GM12878 (cell line): Measurements from ENCODE around the gene CCDC9. TPM values are rescaled to one million over a fixed set of nuclear protein-coding genes. Genes with fewer than 3 reads are reported as not detected.

Experiments
- BHLHE40 ChIP-seq, 2 experiments: fragments of 450-650 bp in 1 of 2; IDR thresholded peaks; 2 replicates each; pipeline ENCODE4 v1.6.1; 2011 to 2017; ENCODE audit warnings: low read depth in 2 of 2, borderline replicate concordance in 1 of 2, improper control_type of control experiment in 1 of 2, low read length in 1 of 2, mild to moderate bottlenecking in 1 of 2
- BMI1 ChIP-seq: fragments of 450-650 bp; IDR thresholded peaks from 2 replicates; pipeline ENCODE4 v1.6.1; 2016; ENCODE audit warnings: mild to moderate bottlenecking, moderate library complexity, borderline replicate concordance
- CHD1 ChIP-seq: IDR thresholded peaks from 2 replicates; pipeline ENCODE4 v1.6.1; 2012; ENCODE audit warnings: low read depth, low read length, improper control_type of control experiment
- CREM ChIP-seq: IDR thresholded peaks from 2 replicates; pipeline ENCODE4 v1.6.1; 2014; ENCODE audit warnings: antibody characterized with exemption, low read depth
- DPF2 ChIP-seq: fragments of 450-650 bp; IDR thresholded peaks from 2 replicates; pipeline ENCODE4 v1.6.1; 2017; ENCODE audit warnings: mild to moderate bottlenecking
- GATAD2B ChIP-seq: fragments of 450-650 bp; conservative IDR thresholded peaks from 2 replicates; pipeline ENCODE4 v1.6.1; 2017; ENCODE audit warnings: low read depth, mild to moderate bottlenecking, moderate library complexity
- KDM1A ChIP-seq: fragments of 200-600 bp; sonication (generic); IDR thresholded peaks from 2 replicates; pipeline ENCODE4 v1.6.1; 2016; ENCODE audit warnings: borderline replicate concordance
- MTA2 ChIP-seq: fragments of 450-650 bp; IDR thresholded peaks from 2 replicates; pipeline ENCODE4 v1.6.1; 2016; ENCODE audit warnings: low read depth, mild to moderate bottlenecking, moderate library complexity
- NBN ChIP-seq: fragments of 450-650 bp; IDR thresholded peaks from 2 replicates; pipeline ENCODE4 v1.6.1; 2016
- NFYB ChIP-seq: IDR thresholded peaks from 2 replicates; pipeline ENCODE4 v1.6.1; 2011; ENCODE audit warnings: low read depth, mild to moderate bottlenecking, low read length, improper control_type of control experiment, moderate library complexity; ENCODE audit not compliant: insufficient read depth
- POLR2A ChIP-seq: IDR thresholded peaks from 2 replicates; pipeline ENCODE4 v1.6.1; 2011; ENCODE audit warnings: low read depth, mild to moderate bottlenecking, low read length
- POLR2AphosphoS2 ChIP-seq: IDR thresholded peaks from 2 replicates; pipeline ENCODE4 v1.6.1; 2011; ENCODE audit warnings: low read depth, mild to moderate bottlenecking, low read length, improper control_type of control experiment, moderate library complexity
- POLR2AphosphoS5 ChIP-seq: IDR thresholded peaks from 2 replicates; pipeline ENCODE4 v1.6.1; 2011; ENCODE audit warnings: mild to moderate bottlenecking, low read length, inconsistent platforms
- POU2F2 ChIP-seq: IDR thresholded peaks from 3 replicates; pipeline ENCODE4 v1.6.1; 2011; ENCODE audit warnings: low read depth, mild to moderate bottlenecking, low read length, borderline replicate concordance
- RAD51 ChIP-seq: fragments of 450-650 bp; IDR thresholded peaks from 2 replicates; pipeline ENCODE4 v1.6.1; 2016; ENCODE audit warnings: moderate library complexity, mild to moderate bottlenecking, inconsistent platforms
- REST ChIP-seq: IDR thresholded peaks from 2 replicates; pipeline ENCODE4 v1.6.1; 2012; ENCODE audit warnings: mild to moderate bottlenecking, low read depth, low read length
- SMAD5 ChIP-seq: IDR thresholded peaks from 2 replicates; pipeline ENCODE4 v1.6.1; 2016; ENCODE audit warnings: antibody characterized with exemption, low read depth
- SMARCA5 ChIP-seq: fragments of 450-650 bp; IDR thresholded peaks from 2 replicates; pipeline ENCODE4 v1.6.1; 2017; ENCODE audit warnings: mild to moderate bottlenecking
- TCF3 ChIP-seq: IDR thresholded peaks from 2 replicates; pipeline ENCODE4 v1.6.1; 2012; ENCODE audit warnings: low read depth, mild to moderate bottlenecking, low read length, borderline replicate concordance; ENCODE audit not compliant: insufficient read depth
- USF1 ChIP-seq: IDR thresholded peaks from 2 replicates; pipeline ENCODE4 v1.6.1; 2011; ENCODE audit warnings: borderline replicate concordance, low read depth, mild to moderate bottlenecking, moderate library complexity, mixed read lengths, low read length; ENCODE audit not compliant: insufficient read depth; ENCODE audit errors: extremely low read length
- ZNF207 ChIP-seq: fragments of 450-650 bp; IDR thresholded peaks from 2 replicates; pipeline ENCODE4 v1.6.1; 2014; ENCODE audit warnings: antibody characterized with exemption, mild to moderate bottlenecking, borderline replicate concordance
- ZNF687 ChIP-seq: fragments of 450-650 bp; IDR thresholded peaks from 2 replicates; pipeline ENCODE4 v1.6.1; 2017; ENCODE audit warnings: mild to moderate bottlenecking, moderate library complexity
- polyA plus RNA-seq, 11 experiments: library from polyadenylated mRNA; depleted of rRNA in 4 of 11; unstranded in 6 of 11; stranded (reverse) in 5 of 11; fragments of >200 nt; fragmentation: Nextera tagmentation in 4 of 11; fragmentation: Illumina TruSeq in 1 of 11; extraction: Ambion mirVana in 4 of 11; extraction: Trizol in 1 of 11; gene quantifications; 1 replicate in 1 of 11; 2 replicates in 10 of 11; pipeline versions ENCODE4 v1.2.1 to v1.2.3, GENCODE V29; 2011 to 2016; ENCODE audit warnings: inconsistent platforms in 2 of 11, missing spikeins in 2 of 11, low read depth in 1 of 11
- total RNA-seq, 4 experiments: library from RNA; depleted of rRNA in 3 of 4; stranded (reverse); fragments of >200 nt in 3 of 4; fragmentation: Illumina TruSeq in 1 of 4; extraction: Trizol in 1 of 4; gene quantifications; 2 replicates each; pipeline versions ENCODE4 v1.2.1 to v1.2.3, GENCODE V29; 2013 to 2021

Gene CCDC9
- total and polyA plus RNA-seq, 10 of the 15 experiments (the other 5 are each of a cell fraction or from before 2014, with no cell fraction given): 0.18 to 17.5 (median 7.1) TPM; not detected in 1

GRCh38 chr19:47226426-47227351, 29.6 kb upstream of the CCDC9 start (continued):
- TF ChIP-seq RAD51 (peak; percentile 81), KDM1A (no peak), DPF2 (0 out of 2 replicates have a peak, but pooled peaks have one; percentile 63), GATAD2B (peak; percentile 40), BMI1 (no peak), POLR2AphosphoS2 (peak; percentile 84), NFYB (peak; percentile 32; the same call in 1 of the 2 replicates), MTA2 (peak; percentile 31; the same call in 1 of the 2 replicates), POLR2AphosphoS5 (peak; percentile 58), NBN (0 out of 2 replicates have a peak, but pooled peaks have one; percentile 22), SMAD5 (0 out of 2 replicates have a peak, but pooled peaks have one; percentile 18), POLR2A (peak; percentile 93), CREM (no peak), SMARCA5 (peak; percentile 13; the same call in 1 of the 2 replicates), ZNF207 (peak; percentile 58; the same call in 1 of the 2 replicates), TCF3 (peak; percentile 36; the same call in 1 of the 2 replicates), REST (no peak), BHLHE40 (IDR thresholded peaks at IDR 0.05; ENCODE audit: borderline replicate concordance in 1 of 2, low read depth in 2 of 2, low read length in 1 of 2) (peak; percentile 88 to 92), POU2F2 (peak; percentile 56), ZNF687 (peak; percentile 75; the same call in 1 of the 2 replicates), USF1 (peak; percentile 34), CHD1 (peak; percentile 23; the same call in 1 of the 2 replicates)
